Measurements from ENCODE around the gene COMMD2.

- TF ChIP-seq EZH2 (IDR thresholded peaks at IDR 0.05; ENCODE audit: borderline replicate concordance, low read depth, low read length, severe bottlenecking) (no peak), CTCF (IDR thresholded peaks at IDR 0.05; ENCODE audit: borderline replicate concordance, extremely low read depth, low read length, poor library complexity, severe bottlenecking) (no peak)
Measured at GRCh38 chr3:149752788-149753136, 473 bp upstream of the COMMD2 start.

All from DND-41 (cell line).